SK-N-SH treated with all-trans-retinoic acid at 6 μM for 48 hours (cell line): ENCODE results near the gene APOC3.

ENCODE experiments used
- ATAC-seq: fragments of 200-7000 bp; cut with Tn5 transposase; 3 replicates; pipeline ENCODE4 v1.9.1; 2020; ENCODE audit warnings: mild to moderate bottlenecking, moderate library complexity
- CSDC2 ChIP-seq: fragments of 250-450 bp; sonication (Bioruptor Pico); IDR thresholded peaks from 2 replicates; pipeline ENCODE4 v1.5.0; 2020; ENCODE audit warnings: mild to moderate bottlenecking, moderate library complexity
- ESRRG ChIP-seq: fragments of 250-450 bp; sonication (Bioruptor Pico); IDR thresholded peaks from 2 replicates; pipeline ENCODE4 v1.6.1; 2021; ENCODE audit warnings: mild to moderate bottlenecking
- ISL1 ChIP-seq: fragments of 250-450 bp; sonication (Bioruptor Pico); IDR thresholded peaks from 2 replicates; pipeline ENCODE4 v2.1.2; 2022; ENCODE audit warnings: mild to moderate bottlenecking, moderate library complexity
- OSR1 ChIP-seq: fragments of 250-450 bp; sonication (Bioruptor Pico); IDR thresholded peaks from 2 replicates; pipeline ENCODE4 v1.8.0; 2022; ENCODE audit warnings: moderate library complexity, mild to moderate bottlenecking, inconsistent platforms
- RARB ChIP-seq: fragments of 250-450 bp; sonication (Bioruptor Pico); IDR thresholded peaks from 2 replicates; pipeline ENCODE4 v1.8.0; 2021; ENCODE audit warnings: mild to moderate bottlenecking, moderate library complexity
- SNAI2 ChIP-seq: fragments of 250-450 bp; sonication (Bioruptor Pico); IDR thresholded peaks from 2 replicates; pipeline ENCODE4 v1.5.0; 2020; ENCODE audit warnings: mild to moderate bottlenecking, moderate library complexity
- TCF4 ChIP-seq: fragments of 250-450 bp; sonication (Bioruptor Pico); IDR thresholded peaks from 2 replicates; pipeline ENCODE4 v1.8.0; 2021; ENCODE audit warnings: mild to moderate bottlenecking, moderate library complexity, borderline replicate concordance
- ZFP3 ChIP-seq: fragments of 250-450 bp; sonication (Bioruptor Pico); IDR thresholded peaks from 2 replicates; pipeline ENCODE4 v1.5.0; 2020; ENCODE audit warnings: mild to moderate bottlenecking, moderate library complexity
- ZFP30 ChIP-seq: fragments of 450-650 bp; formaldehyde crosslinking; IDR thresholded peaks from 2 replicates; pipeline ENCODE4 v1.5.0; 2022; ENCODE audit warnings: mild to moderate bottlenecking, moderate library complexity
- ZNF565 ChIP-seq: fragments of 450-650 bp; formaldehyde crosslinking; conservative IDR thresholded peaks from 2 replicates; pipeline ENCODE4 v1.5.0; 2020; ENCODE audit warnings: low read depth, mild to moderate bottlenecking, moderate library complexity
- ZNF70 ChIP-seq: fragments of 450-650 bp; formaldehyde crosslinking; IDR thresholded peaks from 2 replicates; pipeline ENCODE4 v1.5.0; 2020; ENCODE audit warnings: mild to moderate bottlenecking, moderate library complexity
- TF ChIP-seq, protein P1 (sequence below): fragments of 250-450 bp; sonication (Bioruptor Pico); IDR thresholded peaks from 2 replicates; pipeline ENCODE4 v1.8.0; 2021; ENCODE audit warnings: low read depth, mild to moderate bottlenecking, moderate library complexity, borderline replicate concordance
- TF ChIP-seq, protein P2 (sequence below): fragments of 250-450 bp; sonication (Bioruptor Pico); IDR thresholded peaks from 2 replicates; pipeline ENCODE4 v1.5.1; 2021; ENCODE audit warnings: mild to moderate bottlenecking, moderate library complexity
- TF ChIP-seq, protein P3 (sequence below): fragments of 250-450 bp; sonication (Bioruptor Pico); IDR thresholded peaks from 2 replicates; pipeline ENCODE4 v1.8.0; 2020; ENCODE audit warnings: mild to moderate bottlenecking, moderate library complexity, borderline replicate concordance
- TF ChIP-seq, protein P4 (sequence below): fragments of 250-450 bp; sonication (Bioruptor Pico); IDR thresholded peaks from 2 replicates; pipeline ENCODE4 v1.5.1; 2020; ENCODE audit warnings: low read depth, mild to moderate bottlenecking, moderate library complexity

Gene APOC3

DNA sequence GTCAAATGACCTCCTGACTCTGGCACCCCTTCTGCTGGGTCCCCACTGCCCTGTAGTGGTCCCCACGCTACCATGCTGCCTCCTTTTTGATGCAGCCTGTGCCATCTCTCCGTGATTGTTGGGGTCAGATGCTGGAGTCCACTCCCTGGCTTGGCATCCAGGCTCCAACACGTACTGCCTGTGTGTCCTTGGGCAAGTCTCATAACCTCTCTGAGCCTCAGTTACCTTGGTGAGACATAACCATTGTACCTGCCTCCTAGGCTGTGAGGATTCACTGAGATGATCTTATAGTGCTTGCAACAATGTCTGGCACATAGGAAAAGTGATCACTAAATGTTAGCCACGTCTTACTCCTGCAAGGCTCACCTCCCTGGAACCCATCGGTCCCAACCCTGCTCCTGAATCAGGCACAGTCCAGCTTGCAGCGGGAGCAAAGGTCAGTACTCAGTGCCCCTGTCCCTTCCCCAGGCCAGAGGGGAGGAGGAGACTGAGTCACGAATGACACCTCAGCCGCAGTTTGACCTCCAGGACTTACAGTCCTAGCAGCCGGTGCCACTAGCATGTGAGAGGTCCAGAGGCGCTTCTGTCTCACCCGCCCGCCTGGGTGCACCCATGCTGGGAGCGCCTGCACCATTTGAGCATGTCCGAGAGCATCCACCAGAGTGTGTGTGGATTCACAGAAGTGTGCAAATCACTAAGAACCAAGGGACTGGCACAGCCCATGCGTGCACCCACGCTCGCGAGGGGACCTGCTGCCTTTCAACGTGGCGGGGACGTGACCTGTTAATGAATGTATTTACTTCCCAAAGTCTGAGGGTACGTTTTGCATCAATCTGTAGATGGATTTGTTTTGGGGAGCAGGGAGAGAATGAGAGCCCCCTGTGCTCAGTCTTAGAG, 3.6 kb upstream of the APOC3 start:
- TF ChIP-seq CSDC2, result no peak
- TF ChIP-seq ESRRG (CRISPR knock-in tag), result no peak
- no peak for TF ChIP-seq ZFP30 (CRISPR knock-in tag)
- no peak for TF ChIP-seq ISL1
- TF ChIP-seq, all 23 proteins: peak for 0
- ATAC-seq, result no peak

DNA sequence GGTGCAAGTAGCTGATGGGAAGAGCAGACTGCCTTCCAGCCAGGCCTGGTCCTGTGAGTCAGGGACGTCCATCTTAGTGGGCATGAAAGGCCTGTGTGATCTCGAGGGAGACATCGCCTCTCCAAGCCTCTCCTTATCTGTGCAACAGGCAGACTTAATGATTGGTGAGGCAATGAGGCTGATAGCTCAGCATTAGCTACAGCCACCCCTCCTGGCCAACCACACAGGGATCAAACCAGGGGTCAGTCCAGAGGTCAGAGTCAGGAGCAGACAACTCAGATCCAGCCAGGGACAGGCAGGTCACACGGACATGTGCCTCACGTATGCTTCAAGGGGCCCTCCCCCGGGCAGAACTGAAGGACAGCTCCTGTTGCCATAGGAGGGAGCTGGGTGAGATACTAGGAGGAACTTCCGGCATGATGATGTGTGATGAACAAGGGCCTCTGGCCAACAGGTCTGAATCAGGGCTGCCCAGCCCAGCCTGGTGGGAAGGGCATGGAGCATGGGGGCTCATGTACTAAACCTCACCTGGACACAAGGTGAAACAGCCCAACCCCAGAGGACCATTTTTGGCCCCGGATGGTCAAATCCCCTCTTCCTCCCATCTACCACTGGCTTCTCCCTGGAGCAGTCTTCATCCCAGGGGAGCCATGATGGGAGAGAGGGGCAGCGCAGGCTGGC, 2.8 kb upstream of the APOC3 start:
- TF ChIP-seq ZNF565 (CRISPR knock-in tag) (no peak), RARB (CRISPR knock-in tag) (no peak)
- TF ChIP-seq, protein P1, sequence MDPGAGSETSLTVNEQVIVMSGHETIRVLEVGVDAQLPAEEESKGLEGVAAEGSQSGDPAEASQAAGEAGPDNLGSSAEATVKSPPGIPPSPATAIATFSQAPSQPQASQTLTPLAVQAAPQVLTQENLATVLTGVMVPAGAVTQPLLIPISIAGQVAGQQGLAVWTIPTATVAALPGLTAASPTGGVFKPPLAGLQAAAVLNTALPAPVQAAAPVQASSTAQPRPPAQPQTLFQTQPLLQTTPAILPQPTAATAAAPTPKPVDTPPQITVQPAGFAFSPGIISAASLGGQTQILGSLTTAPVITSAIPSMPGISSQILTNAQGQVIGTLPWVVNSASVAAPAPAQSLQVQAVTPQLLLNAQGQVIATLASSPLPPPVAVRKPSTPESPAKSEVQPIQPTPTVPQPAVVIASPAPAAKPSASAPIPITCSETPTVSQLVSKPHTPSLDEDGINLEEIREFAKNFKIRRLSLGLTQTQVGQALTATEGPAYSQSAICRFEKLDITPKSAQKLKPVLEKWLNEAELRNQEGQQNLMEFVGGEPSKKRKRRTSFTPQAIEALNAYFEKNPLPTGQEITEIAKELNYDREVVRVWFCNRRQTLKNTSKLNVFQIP (CRISPR knock-in tag), result no peak
- TF ChIP-seq, protein P2, sequence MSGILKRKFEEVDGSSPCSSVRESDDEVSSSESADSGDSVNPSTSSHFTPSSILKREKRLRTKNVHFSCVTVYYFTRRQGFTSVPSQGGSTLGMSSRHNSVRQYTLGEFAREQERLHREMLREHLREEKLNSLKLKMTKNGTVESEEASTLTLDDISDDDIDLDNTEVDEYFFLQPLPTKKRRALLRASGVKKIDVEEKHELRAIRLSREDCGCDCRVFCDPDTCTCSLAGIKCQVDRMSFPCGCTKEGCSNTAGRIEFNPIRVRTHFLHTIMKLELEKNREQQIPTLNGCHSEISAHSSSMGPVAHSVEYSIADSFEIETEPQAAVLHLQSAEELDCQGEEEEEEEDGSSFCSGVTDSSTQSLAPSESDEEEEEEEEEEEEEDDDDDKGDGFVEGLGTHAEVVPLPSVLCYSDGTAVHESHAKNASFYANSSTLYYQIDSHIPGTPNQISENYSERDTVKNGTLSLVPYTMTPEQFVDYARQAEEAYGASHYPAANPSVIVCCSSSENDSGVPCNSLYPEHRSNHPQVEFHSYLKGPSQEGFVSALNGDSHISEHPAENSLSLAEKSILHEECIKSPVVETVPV (CRISPR knock-in tag), result no peak
- no peak for ATAC-seq

DNA sequence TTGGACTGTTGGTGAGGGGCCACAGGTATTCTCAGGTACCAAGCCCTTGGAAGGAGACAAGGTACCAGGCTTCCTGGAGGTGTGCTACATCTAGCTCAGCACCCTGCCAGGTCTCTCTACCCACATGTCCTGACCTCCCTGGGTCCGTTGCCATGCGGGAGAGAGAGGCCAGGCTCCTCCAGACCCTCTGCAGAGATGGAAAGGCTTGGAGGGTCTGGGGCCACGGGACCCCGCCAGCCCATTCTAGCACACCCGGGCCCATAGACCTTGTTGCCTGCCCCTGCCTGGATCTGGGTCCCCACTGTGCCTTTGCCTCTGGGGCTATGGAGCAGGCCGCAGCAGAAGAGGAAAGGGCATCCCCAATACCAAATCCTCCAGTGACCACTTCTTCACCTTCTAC, 2.2 kb upstream of the APOC3 start:
- ATAC-seq, result no peak
- TF ChIP-seq ISL1, result no peak
- TF ChIP-seq TCF4 (CRISPR knock-in tag), result no peak
- no peak for TF ChIP-seq ESRRG (CRISPR knock-in tag)
- TF ChIP-seq ZFP30 (CRISPR knock-in tag), result no peak
- no peak for TF ChIP-seq ZFP3 (CRISPR knock-in tag)
- TF ChIP-seq SNAI2, result no peak
- TF ChIP-seq, protein P3, sequence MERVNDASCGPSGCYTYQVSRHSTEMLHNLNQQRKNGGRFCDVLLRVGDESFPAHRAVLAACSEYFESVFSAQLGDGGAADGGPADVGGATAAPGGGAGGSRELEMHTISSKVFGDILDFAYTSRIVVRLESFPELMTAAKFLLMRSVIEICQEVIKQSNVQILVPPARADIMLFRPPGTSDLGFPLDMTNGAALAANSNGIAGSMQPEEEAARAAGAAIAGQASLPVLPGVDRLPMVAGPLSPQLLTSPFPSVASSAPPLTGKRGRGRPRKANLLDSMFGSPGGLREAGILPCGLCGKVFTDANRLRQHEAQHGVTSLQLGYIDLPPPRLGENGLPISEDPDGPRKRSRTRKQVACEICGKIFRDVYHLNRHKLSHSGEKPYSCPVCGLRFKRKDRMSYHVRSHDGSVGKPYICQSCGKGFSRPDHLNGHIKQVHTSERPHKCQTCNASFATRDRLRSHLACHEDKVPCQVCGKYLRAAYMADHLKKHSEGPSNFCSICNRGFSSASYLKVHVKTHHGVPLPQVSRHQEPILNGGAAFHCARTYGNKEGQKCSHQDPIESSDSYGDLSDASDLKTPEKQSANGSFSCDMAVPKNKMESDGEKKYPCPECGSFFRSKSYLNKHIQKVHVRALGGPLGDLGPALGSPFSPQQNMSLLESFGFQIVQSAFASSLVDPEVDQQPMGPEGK (CRISPR knock-in tag), result no peak
- no peak for TF ChIP-seq ZNF70
- TF ChIP-seq RARB (CRISPR knock-in tag), result no peak
- TF ChIP-seq, protein P4, sequence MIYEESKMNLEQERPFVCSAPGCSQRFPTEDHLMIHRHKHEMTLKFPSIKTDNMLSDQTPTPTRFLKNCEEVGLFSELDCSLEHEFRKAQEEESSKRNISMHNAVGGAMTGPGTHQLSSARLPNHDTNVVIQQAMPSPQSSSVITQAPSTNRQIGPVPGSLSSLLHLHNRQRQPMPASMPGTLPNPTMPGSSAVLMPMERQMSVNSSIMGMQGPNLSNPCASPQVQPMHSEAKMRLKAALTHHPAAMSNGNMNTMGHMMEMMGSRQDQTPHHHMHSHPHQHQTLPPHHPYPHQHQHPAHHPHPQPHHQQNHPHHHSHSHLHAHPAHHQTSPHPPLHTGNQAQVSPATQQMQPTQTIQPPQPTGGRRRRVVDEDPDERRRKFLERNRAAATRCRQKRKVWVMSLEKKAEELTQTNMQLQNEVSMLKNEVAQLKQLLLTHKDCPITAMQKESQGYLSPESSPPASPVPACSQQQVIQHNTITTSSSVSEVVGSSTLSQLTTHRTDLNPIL (CRISPR knock-in tag), result no peak

DNA sequence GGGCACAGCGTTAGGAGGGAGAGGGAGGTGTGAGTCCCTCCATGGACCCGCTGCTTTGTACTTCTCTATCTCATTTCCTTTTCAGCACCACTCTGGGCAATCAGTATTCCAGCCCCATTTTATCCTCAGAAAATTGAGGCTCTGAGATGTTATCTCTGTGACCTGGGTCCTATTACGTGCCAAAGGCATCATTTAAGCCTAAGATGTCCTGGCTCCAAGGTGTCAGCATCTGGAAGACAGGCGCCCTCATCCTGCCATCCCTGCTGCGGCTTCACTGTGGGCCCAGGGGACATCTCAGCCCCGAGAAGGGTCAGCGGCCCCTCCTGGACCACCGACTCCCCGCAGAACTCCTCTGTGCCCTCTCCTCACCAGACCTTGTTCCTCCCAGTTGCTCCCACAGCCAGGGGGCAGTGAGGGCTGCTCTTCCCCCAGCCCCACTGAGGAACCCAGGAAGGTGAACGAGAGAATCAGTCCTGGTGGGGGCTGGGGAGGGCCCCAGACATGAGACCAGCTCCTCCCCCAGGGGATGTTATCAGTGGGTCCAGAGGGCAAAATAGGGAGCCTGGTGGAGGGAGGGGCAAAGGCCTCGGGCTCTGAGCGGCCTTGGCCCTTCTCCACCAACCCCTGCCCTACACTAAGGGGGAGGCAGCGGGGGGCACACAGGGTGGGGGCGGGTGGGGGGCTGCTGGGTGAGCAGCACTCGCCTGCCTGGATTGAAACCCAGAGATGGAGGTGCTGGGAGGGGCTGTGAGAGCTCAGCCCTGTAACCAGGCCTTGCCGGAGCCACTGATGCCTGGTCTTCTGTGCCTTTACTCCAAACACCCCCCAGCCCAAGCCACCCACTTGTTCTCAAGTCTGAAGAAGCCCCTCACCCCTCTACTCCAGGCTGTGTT, 829 bp upstream of the APOC3 start:
- ATAC-seq, result peak; percentile 15; the same call in 2 of the 3 replicates
- TF ChIP-seq ZFP30 (CRISPR knock-in tag) (no peak), SNAI2 (no peak), OSR1 (CRISPR knock-in tag) (no peak), ZNF565 (CRISPR knock-in tag) (no peak), CSDC2 (no peak), RARB (CRISPR knock-in tag) (no peak), TCF4 (CRISPR knock-in tag) (no peak), ZFP3 (CRISPR knock-in tag) (no peak), ISL1 (no peak)
- TF ChIP-seq, protein P3 (CRISPR knock-in tag), result no peak
